Inflammatory macrophage treated with lipopolysaccharide for 4 hours (primary cell): ENCODE data around the gene TAF10.

Experiments
- DNase-seq: peaks from one replicate; pipeline ENCODE4 v3.0.0-alpha.2; 2020

The TAF10 gene

DNA sequence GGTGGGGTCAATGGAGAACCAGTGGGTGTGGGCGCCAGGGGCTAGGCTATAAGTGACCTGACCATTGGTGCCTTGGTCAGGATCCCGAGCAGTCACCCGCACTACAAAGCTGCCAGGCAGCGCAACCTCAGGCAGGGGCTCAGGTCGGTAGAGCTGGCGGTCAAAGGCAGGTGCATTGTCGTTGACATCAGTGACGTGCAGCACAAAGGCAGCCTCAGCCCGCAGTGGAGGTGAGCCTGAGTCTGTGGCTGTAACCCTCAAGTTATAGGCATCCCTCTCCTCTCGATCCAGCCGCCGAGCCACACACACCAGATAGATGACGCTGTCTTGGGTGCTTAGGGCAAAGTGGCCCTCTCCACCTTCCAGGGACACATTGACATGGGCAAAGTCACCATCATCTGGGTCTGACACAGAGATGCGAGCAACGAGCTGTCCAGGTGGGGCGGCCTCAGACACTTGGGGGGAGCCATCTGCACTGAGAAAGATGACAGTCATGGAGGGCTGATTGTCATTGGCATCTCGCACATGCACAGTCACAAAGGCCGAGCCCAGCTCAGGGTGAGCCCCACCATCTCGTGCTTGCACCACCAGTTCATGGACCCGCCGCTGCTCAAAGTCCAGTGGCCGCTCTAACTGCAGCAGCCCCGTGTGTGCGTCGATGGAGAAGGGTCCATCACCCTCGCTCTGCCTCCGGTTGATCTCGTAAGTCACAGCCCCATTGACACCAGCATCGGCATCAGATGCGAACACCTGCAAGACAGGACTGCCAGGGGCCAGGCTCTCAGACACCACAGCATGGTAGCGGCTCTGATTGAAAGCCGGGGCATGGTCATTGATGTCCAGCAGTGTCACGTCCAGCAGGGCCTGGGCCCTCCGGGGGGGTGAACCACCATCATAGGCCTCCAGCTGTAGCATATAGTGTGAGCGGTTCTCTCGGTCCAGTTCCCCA lies 28.3 kb upstream of the TAF10 start:
- DNase-seq = no peak

DNA sequence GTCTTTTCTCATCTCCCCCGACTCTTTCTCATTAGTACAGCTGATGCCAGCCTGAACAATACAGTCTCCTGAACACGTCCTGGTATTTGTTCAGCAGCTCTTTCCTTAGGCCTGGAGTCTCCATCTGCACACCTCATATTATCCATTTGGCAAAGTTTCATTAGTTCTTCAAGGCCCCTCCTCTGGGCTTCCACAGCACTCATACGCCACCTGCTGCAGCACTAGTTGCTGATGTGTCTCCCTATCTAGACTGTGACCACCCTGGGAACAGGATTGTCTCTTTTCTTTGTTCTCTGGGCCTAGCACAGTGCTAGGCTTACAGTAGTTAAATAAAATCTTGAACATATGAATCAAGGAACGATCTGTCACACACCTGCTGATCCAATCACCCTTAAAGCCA lies 26.4 kb upstream of the TAF10 start:
- no peak for DNase-seq

DNA sequence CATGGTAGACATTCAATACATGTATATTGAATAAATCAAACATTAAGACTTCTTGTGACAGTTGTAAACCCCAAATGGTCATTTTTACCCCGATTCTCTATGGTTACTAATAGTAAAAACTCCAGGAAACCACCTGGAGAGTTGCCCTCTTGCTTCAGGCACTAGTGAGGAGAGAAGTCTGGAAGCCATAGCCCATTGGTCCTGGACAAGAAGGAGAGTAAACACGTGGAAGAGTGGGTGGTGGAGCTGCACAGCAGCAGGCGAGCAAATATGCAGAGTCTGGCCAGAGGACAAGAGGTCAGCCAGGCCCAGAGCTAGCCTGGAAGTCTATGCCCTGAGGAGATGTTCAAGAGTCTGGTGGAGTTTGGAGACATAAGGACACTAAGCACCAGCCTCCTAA lies 25.9 kb upstream of the TAF10 start:
- no peak for DNase-seq

DNA sequence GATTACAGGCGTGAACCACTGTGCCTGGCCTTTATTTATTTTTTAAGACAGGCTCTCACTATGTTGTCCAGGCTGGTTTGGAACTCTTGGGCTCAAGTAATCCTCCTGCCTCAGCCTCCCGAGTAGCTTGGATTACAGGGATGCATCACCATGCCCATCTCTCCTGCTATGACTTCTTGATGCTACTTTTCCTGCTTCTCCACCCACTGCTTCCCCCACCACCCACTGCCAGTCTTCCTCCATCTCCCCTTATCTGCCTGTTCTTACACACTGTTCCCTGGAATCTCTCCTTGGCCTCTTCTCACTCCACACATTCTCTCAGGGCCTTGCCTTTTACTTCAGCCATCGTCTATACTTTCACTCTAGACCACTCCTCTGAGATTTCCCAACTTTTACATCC lies 24.5 kb upstream of the TAF10 start:
- no peak for DNase-seq

DNA sequence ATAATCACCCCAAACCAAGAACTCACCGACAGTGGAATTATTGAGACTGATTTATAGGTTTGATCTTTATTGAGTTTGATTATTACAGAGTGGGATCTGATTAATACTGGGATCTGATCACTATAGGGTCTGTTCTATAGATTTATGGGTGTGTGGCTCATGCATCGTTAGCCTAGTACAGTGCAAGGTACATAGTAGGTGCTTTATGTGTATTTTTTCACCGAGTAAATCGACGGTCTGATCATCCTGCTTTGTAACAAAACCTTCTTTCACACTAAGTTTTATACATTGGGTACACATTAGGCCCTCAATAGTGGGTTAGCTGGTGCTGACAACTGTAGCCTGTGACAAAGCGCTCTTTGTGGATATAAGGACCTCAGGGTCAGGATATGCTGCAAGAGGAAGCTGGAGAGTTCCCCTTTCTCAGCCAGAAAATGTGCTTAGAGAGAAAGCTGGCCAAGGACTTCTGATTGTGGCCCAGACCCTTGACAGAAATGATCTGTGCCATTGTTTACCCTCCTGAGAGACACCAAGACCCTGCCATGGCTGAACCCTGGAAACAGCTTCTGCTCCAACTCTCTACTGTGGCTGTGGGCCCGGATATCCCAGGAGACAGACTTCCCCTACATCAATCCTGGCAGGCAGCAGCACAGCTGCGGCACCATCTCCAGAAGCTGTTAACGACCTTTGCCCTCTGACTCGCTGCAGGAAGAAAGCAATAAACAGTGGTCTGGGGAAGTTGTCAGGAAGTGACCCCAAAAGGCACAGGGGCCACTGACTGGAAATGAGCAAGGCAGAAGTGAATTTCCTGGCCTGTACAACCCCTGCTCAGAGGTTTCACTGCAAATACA lies 23.3 kb upstream of the TAF10 start:
- DNase-seq = peak; percentile 72

DNA sequence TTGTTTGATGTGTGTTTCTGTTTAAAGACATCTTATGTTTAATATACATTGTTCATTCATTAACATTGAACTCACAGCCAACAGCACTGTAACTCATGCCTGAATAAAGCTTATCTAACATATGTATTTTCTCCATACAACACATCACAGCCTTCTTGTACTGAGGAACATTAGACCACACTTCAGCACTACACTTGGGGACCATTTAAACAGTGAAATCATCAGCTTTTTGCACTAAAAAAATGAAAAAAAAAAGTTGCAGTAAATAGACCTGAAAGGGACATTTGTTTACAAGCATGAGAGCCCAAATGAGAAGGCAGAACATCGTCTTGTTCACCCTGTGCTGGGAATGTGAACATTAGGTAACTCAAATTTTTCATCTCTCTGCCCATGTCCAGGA lies 22.5 kb upstream of the TAF10 start:
- no peak for DNase-seq

DNA sequence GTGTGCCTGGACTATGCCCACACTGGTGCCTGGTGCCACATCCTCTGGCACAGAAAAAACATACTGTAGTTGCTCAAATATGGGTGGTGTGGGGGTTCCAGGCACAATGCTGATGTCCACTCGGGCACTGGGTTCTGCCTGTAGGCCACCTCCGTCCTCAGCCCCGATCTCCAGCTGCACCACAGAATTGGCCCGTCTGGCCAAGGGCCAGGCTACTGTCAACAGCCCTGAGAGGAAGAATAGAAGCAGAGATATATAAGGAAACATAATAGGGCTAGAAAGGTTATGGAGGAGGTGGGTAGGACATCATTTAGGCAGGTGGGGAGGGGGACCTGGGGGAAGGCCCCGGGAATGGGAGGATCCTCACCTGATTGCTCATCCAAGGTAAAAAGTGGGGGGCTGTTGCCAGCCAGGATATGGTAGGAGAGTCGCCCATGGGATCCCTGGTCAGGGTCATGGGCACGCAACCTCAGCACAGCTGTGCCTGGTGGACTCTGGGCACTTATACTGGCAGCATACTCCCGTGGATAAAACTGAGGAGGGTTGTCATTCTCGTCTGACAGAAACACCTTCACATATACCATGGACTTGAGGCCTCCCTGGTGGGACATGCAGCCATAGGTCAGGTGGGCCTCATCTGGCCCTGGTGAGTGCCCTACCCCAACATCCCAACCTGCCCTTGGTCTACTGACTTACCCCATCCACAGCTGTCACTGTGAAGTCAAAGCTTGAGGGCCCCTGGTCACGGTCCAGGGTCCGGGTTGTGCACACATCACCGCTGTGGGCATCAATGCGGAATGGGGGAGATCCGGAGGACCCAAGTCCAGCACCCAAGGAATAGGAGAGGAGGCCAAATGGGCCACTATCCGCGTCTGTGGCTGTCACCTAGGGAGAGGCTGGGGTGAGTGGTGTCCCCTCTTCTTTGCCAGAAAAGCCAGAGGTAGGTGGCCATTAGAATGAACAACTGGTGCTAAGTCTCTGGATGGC lies 21.7 kb upstream of the TAF10 start:
- DNase-seq = no peak

DNA sequence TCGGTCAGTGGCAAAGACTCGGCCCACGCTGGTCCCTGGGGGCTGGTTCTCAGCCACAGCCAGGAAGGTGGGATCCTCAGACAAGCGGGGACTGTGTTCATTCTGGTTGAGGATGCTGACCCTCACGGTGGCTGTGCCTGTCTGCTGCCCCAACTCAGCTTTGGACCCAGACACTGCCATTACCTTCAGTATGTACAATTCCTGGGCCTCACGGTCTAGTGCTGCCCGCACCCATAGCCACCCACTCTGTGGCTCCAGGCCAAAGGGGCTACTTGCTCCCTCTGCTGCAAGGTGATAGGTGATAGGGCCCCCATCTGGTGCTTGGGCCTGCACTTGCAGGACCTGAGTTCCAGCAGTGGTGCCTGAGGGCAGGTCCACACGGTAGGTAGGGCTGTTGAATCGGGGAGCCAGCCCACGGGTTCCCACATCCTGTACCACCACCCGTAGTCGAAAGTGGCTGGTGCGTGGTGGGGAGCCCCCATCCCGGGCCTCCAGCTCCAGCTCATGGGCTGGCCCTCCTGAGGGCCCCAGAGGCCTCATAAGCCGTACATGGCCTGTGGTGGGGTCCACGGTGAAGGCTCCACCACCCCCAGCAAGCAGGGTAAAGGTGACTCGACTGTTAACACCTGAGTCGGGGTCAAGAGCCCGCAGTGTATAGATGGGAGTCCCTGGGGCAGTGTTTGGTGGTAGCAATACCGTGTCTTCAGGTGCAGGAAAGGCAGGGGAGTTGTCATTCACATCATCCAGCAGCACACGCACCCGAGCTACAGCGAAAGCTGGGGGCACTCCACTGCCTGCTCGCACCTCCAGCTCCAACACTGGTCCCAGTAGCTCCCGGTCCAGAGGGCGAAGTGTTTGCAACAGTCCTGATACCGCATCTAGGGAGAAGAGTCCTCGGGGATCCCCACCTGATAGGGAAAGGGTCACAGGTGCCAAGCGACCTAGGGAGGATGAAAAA lies 20.4 kb upstream of the TAF10 start:
- DNase-seq = no peak

DNA sequence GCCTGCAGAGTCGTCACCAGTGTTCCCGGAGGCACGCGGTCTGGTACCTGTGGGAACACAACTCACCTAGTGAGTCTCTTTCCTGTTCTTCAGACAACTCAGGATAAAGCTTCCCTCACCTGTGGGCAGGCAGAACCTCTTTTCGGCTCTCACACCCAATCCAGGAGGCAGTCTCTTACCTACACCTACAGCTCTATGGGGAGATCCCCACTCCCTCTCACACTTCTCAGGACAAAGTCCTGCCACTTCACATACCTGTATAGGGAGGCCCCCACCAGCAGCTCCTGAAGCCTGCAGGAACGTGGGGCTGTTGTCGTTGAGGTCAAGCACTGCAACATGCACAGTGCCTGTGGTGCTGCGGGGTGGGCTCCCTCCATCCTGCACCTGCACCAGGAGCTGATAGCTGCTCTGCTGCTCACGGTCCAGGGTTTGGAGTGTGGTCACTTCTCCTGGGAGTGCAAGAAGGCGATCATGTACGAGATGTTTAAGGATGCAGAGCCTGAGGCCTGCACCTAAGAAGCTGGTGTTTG lies 19.4 kb upstream of the TAF10 start:
- DNase-seq = no peak

DNA sequence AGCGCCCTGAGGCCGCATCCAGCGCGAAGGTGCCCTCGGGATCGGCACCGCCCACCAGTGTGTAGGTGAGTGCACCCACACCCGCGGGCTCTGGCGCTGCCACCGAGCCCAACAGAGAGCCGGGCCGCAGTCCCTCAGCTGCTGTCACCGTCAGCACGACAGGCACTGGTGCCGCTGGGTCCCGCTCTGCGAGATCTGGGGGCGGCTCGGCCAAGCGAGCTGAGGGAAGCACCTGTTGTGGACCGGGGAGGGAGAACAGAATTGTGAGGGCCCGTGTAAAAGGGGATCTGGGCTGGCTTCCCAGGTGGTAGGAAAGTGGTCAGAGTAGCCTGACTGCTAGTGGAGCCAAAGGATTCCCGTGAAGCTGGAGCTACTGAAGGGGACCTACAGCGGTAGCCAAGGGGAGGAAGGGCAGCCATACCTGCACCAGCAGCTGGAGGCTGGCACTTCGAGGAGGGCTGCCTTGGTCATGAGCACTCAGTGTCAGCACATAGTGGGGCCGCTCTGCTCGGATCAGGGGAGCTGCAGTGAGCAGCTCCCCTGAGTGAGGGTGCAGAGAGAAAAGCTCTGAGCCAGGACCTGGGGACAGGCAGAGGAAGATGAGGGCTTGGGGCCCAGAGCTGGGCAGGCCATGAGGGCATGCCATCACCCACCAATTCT lies 18.7 kb upstream of the TAF10 start:
- DNase-seq = no peak

DNA sequence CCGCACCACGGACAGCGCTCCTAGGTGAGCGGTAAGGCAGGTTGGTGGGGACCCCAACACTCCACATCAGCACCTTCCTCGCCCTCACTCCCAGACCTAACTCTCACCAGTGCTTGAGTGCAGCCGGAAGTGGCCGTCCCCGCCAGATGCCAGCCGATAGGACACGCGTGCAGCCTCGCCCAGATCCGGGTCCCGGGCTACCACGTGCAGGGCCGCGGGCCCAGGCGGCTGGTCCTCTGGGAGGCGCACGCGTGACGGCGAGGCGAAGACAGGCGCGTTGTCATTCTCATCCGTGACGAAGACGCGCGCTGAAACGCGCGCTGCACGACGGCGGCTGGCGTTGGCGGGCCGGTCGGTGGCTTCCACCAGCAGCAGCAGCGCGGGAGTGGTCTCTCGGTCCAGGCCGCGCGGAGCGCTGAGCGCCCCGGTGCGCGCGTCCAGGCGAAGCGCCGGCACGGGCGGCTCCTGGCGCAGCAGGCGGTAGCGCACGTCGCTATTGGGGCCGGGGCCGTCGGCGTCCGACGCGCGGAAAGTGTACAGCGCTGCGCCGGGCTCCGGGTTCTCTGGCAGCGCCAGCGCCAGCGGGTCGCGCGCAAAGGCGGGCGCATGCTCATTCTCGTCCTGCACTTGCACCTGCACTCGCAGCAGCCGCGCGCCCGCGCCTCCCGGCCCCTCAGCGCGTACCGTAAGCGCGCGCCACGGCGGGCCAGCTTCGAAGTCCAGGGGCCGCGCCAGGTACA lies 18.0 kb upstream of the TAF10 start:
- no peak for DNase-seq

DNA sequence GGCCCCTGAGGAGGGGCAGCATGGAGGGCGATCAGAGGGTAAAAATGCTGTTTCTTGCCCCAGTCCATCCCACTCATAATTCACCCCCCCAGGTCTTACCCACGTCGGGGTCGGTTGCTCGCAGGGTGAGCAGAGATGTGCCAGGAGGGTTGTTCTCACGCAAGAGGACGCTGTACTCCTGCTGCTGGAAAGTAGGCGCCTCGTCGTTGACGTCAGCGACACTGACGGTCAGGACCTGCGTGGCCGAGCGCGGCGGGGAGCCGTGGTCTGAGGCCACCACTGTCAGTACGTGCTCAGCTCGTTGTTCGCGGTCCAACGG lies 17.5 kb upstream of the TAF10 start:
- no peak for DNase-seq

DNA sequence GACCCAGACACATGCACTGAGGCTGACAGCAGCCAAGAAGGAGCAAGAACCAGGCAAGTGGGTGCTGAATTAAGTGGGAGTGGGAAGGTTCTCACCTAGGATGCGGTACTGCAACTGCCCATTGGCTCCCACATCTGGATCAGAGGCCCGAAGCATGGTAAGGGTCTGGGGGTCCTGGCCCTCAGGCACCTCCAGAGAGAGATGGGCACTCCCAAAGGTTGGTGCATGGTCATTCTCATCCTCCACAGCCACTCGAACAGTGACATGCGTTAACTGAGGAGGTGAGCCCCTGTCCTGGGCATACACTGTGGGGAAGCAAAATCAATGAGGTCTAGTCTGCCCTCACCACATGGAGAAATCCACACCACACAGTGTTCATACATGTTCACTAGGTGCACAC lies 16.5 kb upstream of the TAF10 start:
- DNase-seq = no peak

DNA sequence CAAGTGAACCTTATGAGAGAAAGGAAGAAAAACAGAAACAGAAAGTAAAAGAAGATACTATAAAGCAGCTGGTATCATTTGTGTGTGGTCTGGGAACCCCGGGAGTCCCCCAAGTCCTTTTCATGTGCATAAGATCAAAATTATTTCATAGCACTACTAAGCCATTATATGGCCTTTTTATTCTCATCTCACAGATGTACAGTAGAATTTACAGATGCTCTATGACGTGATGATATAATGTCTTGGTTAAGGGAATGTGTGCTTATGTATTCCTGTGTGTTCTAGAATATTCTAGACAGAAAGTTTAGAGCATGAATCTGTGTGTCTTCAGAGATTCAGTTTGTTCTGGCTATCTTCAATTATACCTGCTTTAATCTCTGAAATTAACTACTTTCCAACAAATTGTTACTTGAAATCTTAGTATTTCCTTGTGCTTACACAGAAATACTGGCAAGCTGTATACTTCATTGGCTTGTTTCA lies 15.8 kb upstream of the TAF10 start:
- peak; percentile 34 for DNase-seq

DNA sequence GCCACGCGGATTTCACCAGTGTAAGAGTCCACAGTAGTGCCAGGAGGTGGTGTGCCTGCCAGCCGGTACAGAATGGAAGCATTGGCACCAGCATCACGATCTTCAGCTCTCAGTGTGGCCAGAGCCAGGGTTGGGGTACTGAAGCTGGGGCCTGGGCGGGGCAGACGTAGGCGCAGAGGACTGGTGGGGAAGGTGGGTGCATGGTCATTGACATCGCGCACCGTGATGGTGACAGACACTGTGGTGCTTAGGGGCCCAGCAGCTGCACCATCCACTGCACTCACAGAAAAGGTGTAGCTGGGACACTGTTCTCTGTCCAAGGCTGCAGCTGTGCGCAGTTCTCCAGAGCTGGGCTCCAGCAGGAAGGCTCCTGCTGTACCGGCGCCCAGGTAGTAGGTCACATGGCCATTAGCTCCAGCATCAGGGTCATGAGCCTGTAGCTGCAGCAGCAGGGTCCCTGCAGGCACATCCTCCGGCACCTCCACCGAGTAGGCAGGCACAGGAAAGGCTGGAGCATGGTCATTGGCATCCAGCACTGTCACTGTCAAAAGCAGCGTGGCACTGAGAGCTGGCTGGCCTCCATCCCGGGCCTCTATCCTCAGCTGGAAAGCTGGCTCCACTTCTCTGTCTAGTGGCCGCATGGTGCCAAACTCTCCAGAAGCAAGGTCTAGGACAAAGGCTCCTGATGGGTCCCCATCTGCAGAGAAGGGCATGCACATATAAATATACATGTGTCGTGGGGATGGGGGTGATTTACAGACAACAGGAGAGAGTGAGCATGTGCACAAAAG lies 15.2 kb upstream of the TAF10 start:
- DNase-seq = no peak

DNA sequence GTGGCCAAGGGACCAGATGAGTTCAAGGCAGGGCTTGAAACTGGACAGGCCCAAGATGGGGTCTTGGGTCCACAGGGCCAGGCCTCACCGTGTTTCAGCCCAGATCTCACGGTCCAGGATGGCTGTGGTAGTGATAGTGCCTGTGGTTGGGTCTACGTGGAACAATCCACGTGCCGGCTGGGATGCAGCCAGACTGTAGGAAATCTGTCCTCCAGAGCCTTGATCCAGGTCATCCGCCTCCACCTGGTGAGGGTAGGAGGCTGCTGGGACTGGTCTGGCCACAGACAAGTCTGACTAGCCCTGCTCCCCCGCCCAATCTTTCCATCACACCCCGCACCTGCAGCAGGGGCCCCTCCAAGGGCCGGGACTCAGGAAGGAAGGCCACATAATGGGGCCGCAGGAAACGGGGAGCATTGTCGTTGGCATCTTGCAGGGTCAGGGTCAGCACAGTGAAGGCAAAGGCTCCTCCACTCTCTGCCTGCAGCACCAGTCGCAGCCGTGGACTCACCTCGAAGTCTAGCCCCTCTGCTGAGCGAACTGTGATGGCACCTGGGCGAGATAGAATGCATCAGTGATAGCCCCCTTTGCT lies 13.9 kb upstream of the TAF10 start:
- no peak for DNase-seq

DNA sequence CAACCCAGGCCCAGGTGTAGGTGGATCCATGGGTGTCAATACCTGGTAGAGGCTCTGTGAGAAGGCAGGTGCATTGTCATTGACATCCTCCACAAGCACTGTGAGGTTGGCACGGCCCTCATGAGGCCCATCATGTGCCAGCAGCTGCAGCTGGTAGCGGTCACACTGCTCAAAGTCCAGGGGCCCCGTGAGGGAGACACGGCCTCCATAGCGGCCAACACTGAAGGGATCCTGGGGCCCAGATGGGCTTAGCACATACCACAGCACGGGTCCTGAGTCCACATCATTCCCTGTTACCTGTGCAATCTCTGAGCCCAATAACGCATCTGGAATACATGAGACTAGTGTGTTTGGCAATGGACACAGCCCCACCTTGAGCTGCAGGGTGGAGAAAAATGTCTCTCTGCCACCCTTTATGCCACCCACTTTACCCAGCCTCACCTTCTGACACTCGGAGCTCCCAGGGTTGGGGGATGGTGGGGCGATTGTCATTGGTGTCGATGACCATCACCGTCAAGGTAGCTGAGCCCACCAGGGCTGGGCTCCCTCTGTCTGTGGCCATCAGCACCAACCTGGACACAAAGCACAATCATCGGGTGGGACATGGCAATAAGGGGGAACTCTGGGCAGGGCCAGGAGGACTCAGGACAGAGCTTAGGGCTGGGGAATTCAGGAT lies 13.3 kb upstream of the TAF10 start:
- no peak for DNase-seq
